Gastroesophageal sphincter (tissue), 3 donors: Measurements from ENCODE around the gene DRGX.

Experiments
- POLR2A ChIP-seq, 2 donors: fragments of 450-650 bp; IDR thresholded peaks; one replicate each; pipeline ENCODE4 v1.6.1; 2017; ENCODE audit warnings: antibody characterized with exemption in 2 of 2, mild to moderate bottlenecking in 2 of 2, moderate library complexity in 1 of 2
- TF ChIP-seq, protein P1 (sequence below), 4 experiments: fragments of 200-600 bp in 2 of 4; fragments of 450-650 bp in 2 of 4; sonication (generic) in 1 of 4; IDR thresholded peaks; one replicate each; pipeline ENCODE4 v1.5.1; 2017 to 2019; ENCODE audit warnings: antibody characterized with exemption in 4 of 4, mild to moderate bottlenecking in 2 of 4, moderate library complexity in 2 of 4

DNA sequence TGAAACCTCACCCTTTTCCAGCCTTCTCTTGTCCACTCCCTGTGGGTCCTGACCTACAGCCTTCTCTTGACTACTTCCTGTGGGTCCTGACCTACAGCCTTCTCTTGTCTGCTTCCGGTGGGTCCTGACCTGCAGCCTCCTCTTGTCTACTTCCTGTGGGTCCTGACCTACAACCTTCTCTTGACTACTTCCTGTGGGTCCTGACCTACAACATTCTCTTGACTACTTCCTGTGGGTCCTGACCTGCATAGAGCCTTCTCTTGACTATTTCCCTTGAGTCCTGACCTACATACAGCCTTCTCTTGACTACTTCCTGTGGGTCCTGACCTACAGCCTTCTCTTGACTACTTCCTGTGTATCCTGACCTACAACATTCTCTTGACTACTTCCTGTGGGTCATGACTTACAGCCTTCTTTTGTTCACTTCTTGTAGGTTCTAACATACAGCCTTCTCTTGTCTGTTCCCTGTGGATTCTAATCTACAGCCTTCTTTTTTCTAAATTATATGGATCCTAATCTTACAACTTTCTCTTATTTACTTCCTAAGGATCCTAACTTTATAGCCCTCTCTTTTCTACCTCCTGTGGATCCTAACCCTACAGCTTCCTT lies 60.4 kb downstream of the DRGX start:
- no peak for TF ChIP-seq POLR2A (IDR thresholded peaks at IDR 0.05)
- TF ChIP-seq, protein P1, sequence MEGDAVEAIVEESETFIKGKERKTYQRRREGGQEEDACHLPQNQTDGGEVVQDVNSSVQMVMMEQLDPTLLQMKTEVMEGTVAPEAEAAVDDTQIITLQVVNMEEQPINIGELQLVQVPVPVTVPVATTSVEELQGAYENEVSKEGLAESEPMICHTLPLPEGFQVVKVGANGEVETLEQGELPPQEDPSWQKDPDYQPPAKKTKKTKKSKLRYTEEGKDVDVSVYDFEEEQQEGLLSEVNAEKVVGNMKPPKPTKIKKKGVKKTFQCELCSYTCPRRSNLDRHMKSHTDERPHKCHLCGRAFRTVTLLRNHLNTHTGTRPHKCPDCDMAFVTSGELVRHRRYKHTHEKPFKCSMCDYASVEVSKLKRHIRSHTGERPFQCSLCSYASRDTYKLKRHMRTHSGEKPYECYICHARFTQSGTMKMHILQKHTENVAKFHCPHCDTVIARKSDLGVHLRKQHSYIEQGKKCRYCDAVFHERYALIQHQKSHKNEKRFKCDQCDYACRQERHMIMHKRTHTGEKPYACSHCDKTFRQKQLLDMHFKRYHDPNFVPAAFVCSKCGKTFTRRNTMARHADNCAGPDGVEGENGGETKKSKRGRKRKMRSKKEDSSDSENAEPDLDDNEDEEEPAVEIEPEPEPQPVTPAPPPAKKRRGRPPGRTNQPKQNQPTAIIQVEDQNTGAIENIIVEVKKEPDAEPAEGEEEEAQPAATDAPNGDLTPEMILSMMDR (IDR thresholded peaks at IDR 0.05) = no peak
